Ovary (tissue), 3 donors: ENCODE measurements around the gene OBSCN.
"Not testable (repeated sequence)": the region's sequence is repeated elsewhere in the genome, so short reads cannot be mapped to it uniquely, and the experiment has no call there.

ENCODE experiments used
- POLR2A ChIP-seq: fragments of 450-650 bp; IDR thresholded peaks from one replicate; pipeline ENCODE4 v1.6.1; 2017; ENCODE audit warnings: antibody characterized with exemption, mild to moderate bottlenecking, moderate library complexity
- TF ChIP-seq, protein P1 (sequence below), 3 donors: fragments of 450-650 bp in 2 of 3; fragments of 200-600 bp in 1 of 3; IDR thresholded peaks; one replicate each; pipeline versions ENCODE4 v1.5.1 to v1.8.0; 2016 to 2022; ENCODE audit warnings: antibody characterized with exemption in 3 of 3, mild to moderate bottlenecking in 1 of 3
- donor health status: DM: no; HTN: no; CAD: no.

DNA sequence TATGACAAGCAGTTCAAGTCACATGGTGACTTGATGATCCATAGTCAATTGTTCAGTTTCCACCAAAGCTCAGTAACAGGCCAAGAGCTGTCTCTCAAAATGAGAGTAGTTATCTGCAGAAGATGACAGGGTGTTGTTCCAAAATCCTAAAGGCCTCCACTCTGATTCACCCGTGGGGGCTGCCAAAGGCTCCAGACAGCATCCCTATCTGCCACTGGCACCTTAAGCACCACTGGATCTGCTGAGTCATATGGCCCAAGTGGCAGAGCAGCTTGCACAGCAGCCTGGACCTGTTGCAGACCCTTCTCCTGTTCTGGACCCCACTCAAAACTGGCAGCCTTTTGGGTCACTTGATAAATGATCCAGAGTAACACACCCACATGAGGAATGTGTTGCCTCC is 44.6 kb downstream of the OBSCN start:
- TF ChIP-seq, protein P1, sequence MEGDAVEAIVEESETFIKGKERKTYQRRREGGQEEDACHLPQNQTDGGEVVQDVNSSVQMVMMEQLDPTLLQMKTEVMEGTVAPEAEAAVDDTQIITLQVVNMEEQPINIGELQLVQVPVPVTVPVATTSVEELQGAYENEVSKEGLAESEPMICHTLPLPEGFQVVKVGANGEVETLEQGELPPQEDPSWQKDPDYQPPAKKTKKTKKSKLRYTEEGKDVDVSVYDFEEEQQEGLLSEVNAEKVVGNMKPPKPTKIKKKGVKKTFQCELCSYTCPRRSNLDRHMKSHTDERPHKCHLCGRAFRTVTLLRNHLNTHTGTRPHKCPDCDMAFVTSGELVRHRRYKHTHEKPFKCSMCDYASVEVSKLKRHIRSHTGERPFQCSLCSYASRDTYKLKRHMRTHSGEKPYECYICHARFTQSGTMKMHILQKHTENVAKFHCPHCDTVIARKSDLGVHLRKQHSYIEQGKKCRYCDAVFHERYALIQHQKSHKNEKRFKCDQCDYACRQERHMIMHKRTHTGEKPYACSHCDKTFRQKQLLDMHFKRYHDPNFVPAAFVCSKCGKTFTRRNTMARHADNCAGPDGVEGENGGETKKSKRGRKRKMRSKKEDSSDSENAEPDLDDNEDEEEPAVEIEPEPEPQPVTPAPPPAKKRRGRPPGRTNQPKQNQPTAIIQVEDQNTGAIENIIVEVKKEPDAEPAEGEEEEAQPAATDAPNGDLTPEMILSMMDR (IDR thresholded peaks at IDR 0.05) = not testable (repeated sequence)
- TF ChIP-seq POLR2A = not testable (repeated sequence)
